Measurements from ENCODE around the gene MDGA2.
"Not testable (repeated sequence)": the region's sequence is repeated elsewhere in the genome, so short reads cannot be mapped to it uniquely, and the experiment has no call there.

The MDGA2 gene

DNA sequence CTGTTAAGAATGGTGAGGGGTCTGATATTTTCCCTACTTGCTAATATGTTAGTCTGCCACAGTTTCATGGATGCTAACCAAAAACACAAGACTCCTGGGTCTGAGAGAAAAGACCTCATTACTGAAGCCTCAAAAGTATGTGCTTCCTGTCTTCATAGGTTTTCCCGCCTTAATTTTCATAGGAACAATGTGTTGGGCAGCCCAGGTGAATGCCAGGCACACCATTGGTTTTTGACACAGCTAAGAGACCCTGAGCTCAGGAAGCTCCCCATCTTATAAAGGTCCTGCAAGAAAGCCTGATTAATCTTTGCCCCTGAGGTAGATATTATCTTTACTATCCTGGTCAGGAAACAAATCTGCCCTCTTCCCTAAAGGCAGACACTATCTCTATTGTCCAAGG lies 464.1 kb downstream of the MDGA2 start:
- DNase-seq = no peak

DNA sequence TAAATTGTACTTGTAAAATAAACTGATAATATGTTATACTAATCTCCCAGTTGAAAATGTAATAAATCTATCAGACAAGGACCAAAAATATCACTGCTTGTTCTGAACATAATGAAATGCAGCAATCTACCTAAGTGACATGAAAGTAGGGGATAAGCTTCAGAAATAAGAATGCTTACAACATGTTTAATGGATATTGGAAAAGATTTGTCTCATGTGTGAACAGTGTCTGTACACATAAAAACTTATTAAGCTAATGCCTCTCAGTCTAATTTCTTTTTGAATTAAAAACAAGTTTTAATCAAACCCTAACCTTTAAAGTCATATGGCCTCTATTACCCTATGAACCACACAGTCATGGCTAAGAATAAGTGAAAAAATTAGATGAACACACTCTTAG lies 465.3 kb downstream of the MDGA2 start:
- DNase-seq = no peak

DNA sequence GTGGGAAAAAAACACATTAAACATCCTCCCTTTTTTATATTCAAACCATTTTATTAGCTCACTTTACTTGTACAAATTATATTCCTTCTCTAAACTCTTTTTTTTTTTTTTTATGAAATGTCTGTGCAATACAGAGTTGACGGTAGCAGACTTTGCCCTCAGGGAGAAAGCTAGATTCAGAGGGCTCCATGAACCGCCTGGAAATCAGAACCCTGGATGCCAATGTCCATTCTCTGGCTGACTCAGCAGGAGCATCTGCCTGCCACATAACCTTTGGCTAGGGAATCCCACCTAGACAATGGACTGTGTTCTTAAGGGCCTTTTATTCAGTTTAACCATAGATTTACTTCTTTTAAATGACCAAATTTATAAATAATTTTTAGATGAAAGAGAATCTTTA lies 467.0 kb downstream of the MDGA2 start:
- DNase-seq = no peak

DNA sequence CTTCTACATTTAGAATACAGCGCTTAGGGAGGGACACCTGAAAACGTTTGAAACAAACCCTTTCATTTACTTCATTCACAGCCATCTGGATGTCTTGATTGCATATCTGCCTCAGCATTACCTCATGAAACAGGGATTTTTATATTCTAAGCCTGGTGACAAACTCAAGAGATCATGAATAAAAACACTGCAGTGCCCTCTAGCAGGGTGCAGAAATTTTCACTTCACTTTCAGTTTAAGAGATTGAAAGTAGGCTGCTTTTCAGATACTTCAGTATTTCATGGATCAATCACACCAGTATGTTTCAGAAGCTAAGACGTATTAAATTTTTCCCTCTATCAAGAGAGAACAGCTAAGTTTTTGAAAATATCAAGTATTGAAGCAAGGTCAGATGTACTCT lies 467.8 kb downstream of the MDGA2 start:
- no peak for DNase-seq

DNA sequence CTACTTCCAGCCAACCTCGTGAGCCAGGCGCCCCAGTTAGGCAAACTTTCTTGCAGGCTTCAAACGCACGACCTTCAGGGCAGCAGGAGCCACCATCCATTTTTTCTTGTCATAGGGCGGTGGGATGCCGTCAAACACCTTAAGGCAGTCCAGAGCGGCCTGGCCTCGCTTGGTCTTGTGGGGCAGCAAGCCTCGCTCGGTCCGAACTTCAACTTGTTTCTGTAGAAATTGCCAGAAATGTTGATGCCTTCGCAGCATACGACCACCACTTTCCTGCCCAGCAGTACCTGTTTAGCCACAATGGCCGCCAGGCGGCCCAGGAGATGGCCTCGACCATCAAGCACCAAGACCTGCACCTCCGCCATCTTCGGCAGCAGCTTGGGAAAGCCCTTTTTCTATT lies 474.7 kb downstream of the MDGA2 start:
- DNase-seq = no peak

DNA sequence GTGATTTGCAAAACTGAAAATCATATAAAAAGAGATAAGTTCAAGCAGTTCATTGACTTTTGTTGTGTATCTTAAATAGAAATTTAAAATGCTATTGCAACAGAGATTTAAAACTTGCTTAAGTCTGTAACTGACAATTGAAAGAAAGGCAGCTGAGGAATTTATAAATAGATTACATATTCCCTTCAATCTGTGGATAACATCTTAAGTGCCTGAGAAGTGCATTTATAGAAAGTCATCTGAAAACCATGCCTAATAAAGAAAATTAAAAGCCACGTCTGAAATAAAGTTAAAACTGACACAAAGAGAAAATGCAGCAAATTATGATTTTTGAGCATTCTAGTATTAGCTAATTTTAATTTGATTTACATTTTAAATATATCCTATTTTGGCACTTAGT lies 479.8 kb downstream of the MDGA2 start:
- DNase-seq = no peak

DNA sequence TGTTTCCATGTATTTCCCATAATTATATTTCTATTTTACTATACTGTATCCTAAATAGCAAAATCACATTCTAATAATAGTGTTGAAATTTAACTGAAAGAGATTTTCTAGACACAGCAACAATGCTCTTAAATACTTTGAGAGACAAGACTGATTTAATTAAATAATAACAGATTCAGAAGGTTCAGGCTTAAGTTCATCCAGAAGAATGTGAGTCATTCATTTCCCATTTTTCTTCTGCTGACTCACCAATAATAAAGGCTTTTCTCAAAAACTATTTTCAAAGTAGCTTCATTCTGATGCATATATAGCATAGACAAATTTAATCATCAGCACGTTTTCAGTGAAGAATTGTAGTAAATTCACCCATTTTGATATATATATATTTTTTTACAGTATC lies 481.4 kb downstream of the MDGA2 start:
- DNase-seq = no peak

DNA sequence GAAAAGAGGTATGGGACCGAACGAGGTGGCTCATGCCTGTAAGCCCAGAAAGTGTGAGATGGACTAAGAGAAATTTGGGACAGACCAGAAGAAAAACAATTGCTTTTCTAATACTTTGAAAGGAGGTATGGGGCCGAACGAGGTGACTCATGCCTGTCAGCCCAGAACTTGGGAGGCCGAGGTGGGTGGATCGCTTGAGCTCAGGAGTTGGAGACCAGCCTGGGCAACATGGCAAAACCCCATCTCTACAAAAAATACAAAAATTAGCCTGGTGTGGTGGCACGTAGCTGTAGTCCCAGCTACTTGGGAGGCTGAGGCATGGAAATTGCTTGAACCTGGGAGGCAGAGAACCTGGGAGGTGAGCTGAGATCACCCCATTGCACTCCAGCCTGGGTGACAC lies 483.2 kb downstream of the MDGA2 start:
- not testable (repeated sequence) for DNase-seq

DNA sequence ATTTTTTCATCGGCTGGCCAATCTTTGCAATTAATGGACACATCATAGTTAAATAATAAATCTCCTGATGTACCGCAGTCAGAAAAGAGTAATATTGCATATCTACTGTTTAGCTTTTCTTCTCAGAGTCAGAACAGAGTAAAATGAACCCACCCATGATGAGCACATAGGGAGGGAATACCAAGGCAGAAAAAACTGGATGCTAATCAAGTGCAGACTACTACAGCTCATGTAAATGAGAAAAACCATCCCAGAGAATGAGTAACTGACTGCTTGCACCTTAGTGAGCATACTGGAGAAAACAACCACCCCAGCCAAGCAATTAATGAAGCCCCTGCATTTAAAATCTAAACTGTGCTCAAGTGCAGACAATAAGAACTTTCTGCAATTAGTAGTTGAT lies 483.7 kb downstream of the MDGA2 start:
- DNase-seq = no peak

DNA sequence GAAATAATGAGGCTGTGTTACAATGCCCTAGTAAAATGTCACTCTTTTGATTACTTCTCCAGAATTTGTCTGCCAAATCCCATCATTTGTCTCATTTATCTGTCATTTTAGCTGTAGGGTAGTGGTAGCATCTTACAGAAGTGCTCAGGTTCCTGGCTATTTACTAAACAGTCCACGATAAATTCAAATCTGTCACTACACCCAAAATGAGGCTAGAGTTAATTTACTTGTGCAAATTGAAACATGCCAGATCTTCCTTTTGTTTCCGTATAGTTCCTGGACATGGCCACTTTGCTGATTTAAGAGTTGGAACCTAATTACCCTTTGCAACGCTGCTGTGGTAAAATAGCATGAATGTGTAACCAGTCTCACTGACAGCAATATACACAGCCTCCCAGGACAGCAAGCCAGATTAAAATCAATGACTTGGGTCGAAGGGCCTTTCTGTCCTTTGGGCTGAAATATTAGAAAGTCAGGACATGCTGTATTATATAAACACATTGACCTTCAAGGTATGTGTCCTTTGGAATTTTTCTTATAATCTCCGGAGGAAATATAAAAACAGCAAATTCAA lies 485.4 kb downstream of the MDGA2 start:
- DNase-seq = no peak

DNA sequence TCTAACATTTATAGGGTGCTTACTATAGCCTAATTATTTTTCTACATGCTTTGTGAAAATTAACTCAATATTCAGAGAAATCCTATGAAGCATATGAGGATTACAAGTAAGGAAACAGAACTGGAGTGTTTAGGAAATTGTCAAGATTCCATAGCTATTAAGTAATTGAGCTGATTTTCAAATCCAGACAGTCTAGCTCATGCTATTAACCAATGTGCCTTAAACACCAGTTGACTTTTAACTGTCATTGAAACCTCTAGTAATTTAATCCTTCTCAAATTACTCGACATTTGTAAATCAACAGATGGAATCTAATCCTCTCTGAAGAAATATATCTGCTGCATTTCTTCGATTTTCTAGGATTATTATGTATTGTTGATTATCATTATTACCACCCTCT lies 488.9 kb downstream of the MDGA2 start:
- no peak for DNase-seq

DNA sequence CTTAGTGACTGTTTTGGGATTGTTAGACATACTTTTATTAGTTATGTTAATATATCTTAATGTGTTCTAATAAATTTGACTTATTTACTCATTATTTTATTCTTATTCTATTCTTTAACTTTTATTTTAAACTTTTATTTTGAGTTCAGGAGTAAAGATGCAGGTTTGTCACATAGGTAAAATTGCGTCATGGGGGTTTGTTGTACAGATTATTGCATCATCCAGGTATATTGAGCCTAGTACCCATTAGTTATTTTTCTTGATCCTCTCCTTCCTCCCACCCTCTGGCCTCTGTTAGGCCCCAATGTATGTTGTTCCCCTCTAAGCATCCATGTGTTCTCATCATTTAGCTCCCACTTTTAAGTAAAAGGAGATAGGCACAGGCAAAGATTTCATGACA lies 495.5 kb downstream of the MDGA2 start:
- no peak for DNase-seq

DNA sequence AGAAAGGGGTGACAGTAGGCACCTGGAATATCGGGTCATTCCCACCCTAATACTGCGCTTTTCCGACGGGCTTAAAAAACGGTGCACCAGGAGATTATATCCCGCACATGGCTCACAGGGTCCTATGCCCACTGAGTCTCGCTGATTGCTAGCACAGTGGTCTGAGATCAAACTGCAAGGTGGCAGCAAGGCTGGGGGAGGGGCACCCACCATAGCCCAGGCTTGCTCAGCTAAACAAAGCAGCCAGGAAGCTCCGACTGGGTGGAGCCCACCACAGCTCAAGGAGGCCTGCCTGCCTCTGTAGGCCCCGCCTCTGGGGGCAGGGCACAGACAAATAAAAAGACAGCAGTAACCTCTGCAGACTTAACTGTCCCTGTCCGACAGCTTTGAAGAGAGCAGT lies 503.5 kb downstream of the MDGA2 start:
- DNase-seq = not testable (repeated sequence)

DNA sequence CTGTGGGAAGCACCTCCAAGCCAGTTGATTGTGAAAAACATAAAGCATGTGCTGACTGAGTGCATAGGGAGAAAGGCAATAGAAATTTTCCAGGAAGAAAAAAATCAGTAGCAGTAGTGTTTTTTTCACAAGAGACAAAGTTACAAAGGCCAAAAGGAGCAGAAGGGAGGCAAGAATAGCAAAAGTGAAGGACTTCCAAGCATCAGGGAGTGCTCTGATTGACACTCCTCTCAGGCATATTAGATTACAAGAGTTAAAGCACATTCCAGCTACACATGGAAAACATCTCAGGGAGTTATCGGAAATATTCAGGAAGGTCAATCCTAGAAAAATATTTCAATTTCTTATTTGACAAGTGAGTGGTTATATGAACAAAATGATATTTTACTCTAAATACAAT lies 508.0 kb downstream of the MDGA2 start:
- DNase-seq = no peak

DNA sequence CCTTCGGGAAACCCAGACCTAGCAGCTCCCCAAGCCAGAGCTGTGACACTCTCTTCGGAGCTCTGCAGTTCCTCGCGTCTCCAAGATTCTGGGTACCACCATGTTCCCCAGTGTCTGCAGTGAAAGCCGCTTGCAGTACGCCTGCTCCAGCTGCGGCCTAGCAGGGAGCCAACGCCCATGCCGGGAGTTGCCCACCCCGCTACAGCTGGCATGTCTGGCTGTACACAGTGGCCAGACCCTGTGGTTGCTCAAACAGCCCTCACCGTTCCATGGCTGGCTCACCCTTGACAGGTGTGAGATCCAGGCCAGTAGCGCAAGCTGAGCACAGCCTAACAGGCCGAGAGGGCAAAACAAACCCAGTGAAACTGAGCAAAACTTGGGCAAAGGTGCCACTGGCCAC lies 520.0 kb downstream of the MDGA2 start:
- DNase-seq = no peak

DNA sequence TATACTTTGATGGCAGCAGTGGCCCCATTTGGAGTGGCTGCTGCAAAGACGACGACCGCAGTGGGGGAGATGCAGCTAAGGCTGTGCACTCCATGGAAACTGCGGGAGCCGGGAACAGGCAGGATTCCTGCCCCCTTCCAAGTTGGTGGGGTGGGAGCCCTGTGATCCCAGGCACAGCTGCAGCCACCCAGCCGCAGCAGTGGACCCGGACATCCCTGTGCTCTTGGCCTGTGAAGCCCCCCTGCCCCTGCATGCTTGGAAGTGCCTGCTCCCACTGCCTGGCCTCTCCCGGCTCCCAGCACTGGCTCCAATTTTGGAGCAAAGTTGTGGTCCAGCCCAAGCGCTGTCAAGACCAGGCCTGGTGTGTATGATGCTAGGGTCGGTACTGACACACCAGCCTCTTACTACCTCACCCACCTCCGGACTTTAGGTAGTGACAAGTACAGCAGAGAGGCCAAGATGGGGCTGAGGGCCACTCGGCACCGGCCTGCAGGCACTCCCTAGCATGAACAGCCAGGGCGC lies 521.1 kb downstream of the MDGA2 start:
- no peak for DNase-seq

DNA sequence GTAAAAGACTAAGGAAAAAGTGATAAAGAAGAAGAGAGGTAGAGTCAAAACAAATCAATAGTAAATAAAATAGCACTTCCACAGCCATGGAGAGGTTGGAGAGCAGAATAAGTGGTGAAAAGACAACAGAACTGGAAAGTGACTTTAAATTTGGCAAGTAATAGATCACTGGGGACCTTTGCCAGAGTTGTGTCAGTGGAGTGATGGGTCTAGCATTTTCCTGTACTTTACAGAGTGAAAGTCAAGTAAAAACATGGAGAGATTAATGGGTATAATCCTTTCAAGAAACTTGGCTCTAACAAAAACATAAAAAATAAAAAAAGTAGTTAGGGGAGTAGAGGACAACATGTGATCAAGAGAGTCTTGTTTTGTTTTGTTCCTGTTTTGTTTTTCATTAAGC lies 521.7 kb downstream of the MDGA2 start:
- no peak for DNase-seq

DNA sequence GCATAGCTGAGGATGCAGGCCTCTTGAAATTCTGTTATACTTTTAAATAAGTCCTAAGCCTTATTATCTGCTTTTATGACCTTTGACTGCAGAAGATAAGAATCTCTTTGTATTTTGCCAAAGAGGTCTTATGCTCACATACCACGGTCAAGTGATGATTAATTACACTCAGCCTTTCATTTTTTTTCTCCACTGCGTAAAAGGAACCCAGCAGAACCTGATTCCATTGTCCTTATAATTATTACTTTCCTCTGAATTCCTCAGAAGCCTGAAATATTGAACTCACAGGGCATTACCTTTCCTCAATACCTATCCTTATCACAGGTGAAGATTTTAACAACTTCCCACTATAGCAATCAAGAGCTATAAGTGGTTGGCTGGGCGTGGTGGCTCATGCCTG lies 525.1 kb downstream of the MDGA2 start:
- DNase-seq = no peak

DNA sequence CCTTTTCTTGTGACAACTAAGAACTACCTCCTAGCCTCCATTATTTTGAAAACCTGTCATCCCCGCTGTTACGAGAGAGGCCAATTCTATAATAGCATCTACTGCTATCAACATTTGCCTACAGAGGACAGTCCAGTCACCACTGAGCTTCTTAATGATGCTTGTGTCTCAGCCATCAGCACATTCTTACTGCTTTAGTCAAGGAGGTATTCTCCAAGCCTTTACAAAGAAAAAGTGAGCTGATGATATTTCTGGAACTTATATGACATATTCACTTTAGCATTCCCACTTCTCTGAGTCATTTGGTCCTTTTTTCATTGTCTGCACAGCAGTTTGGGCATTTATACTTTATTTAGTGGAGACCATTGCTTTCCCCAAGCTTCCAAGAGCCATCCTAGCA lies 526.1 kb downstream of the MDGA2 start:
- DNase-seq = no peak

DNA sequence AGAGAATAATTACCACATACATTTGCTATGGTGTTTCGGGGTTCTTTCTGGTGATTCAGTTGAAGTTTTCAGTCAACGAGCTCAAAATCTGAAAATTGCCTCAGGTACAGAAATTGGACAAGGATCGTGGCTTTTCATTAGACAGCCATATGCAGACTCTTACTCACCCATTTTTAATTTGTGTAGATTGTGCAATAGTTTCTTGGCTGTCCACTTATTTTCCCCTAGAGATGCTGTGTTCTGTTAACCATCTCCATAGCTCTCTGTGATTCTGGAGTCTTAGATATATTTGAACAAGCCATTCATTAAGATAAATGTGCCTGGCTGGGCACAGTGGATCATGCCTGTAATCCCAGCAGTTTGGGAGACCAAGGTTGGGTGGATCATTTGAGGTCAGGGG lies 526.7 kb downstream of the MDGA2 start:
- no peak for DNase-seq

DNA sequence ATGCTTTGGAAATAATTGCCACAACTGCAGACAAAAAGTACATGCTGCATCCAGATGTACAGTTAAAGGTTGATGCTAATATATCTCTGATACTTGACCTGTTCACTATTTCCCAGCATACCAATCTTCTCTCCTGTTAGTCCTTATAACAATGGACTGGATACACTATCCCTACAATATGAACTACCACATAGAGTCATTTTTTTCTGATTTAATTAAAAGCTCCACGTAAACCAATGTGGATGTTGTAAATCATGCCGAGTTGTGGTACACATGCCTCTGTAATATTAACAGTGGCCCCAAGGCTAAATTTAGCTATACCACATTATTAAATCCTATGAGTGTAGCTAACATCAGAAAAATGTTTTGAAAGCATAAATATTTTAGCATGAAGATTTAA lies 554.8 kb downstream of the MDGA2 start:
- DNase-seq = no peak

DNA sequence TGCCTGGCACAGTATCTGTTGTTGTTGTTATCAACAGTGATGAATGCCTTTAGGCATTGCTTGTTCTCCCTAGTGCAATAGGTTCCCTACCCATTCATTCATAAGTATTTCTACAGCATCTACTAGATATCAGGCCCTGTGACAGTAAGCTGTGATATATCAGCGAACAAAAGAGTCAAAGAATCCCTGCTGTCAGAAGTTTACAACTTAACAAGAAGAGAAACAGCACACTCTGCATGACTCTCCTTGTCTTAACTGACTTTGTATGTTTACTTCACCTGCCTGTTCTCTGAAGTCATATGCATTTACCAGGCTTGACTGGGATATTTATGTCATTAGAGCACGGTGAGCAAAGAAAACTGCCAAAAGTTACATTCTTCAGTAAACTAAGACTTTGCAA lies 571.6 kb downstream of the MDGA2 start:
- no peak for DNase-seq

DNA sequence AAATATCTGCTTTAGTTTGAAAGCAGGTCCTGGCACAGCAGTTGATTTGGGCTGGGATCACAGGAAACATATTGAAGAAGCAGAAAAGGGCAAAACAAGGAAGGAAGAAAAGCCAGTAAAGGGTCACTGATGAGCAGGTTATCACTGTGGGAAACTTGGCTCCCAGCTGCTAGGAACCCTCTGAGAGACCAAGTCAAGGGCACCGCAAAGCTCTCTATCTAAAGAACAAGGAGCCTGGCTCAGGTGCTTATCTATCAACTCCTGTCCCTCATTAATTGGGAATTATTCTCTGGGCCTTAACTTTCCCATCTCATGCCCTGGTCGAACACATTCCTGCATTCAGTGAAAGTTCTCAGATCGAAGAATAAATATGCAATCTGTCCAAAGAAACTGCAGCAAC lies 572.9 kb downstream of the MDGA2 start:
- DNase-seq = no peak

DNA sequence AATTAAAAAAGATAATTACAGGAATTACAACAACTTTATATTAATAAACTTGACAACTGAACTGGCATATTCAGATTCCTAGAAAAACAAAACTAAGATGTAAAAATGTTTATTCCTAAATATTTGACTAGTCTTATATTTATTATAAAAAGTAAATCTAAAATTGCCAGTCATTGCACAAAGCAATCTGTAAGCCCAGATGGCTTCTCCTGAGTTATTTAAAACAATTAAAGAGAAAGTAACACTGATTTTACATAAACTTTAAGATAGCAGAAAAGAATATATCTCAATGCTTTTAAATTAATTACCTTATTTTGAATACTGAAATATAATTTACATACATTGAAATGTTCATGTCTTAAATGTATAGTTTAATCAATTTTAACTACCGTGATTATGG lies 589.7 kb downstream of the MDGA2 start:
- no peak for DNase-seq

DNA sequence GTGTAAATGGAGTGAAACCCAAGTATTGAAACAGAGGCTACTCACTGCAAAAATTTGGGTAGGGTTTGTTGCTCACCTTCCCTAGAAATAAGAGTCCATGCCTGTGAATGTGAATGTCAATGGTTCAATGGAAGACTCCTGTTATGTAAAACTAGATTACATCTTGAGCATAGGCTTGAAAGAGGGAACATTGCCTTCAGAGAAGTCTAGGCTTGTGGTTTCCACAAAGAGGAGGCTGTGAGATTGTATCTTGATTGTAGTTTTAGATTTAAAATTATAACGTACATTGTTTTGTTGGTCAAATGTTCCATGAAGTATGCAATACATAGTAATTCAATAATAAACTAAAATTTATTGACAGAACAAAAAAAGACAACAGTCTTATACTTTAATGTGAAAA lies 610.1 kb downstream of the MDGA2 start:
- DNase-seq = no peak

DNA sequence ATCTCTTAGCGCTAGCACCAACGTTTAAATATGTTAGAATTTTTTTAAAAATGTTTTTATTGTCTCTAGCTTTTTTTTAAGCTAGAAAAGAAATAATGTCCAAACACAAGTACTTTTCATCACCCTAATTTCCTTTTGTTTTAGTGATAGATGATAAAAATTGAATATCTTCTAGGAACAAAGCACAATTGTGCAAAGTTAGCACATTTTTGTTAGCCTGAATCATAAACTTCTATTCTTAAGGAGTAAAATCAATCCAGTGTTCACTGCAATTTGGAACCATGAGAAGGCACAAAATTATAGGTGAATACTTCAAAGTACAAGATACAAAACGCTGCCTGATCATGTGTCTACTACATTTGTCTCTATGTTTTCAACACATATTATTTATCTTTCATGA lies 615.4 kb downstream of the MDGA2 start:
- no peak for DNase-seq

Data from activated naive CD4-positive, alpha-beta T cell (primary cell).